ENCODE data around the gene CREBZF.

CREBZF gene, protein sequence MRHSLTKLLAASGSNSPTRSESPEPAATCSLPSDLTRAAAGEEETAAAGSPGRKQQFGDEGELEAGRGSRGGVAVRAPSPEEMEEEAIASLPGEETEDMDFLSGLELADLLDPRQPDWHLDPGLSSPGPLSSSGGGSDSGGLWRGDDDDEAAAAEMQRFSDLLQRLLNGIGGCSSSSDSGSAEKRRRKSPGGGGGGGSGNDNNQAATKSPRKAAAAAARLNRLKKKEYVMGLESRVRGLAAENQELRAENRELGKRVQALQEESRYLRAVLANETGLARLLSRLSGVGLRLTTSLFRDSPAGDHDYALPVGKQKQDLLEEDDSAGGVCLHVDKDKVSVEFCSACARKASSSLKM

DNA sequence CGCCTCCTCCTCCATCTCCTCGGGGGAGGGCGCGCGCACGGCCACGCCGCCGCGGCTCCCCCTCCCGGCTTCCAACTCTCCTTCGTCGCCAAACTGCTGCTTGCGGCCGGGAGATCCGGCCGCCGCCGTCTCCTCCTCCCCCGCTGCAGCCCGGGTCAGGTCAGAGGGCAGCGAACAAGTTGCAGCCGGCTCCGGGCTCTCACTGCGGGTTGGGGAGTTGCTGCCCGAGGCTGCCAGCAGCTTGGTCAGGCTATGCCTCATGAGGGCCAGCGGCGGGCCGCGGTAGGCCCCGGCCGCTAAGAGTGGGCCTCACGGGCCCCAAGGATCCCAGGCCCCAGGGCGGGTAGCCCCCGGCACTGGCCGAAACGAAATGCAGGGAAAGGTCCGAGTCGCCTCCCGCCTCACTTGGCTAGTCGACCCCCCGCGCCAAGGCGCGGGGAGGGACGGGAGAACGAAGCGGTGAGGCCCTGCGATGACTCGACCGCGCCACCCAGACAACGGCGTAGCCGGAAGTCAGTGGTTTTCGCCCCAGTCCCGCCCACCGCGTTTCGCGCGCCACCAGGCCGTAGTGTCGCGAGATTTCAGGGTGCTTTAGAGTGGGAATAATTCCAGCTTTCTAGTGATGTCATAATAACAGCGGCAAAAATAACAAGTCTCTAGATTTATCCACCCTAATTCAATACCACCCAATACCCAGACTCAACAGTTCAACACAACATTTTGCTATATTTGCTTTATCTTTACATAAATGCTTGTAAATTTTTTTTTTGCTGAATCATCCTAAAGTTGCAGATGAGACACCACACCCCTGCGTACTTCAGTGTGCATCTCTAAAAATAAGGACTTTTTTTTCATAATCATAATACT lies at the start of gene CREBZF:
Gene CREBZF (minus strand): TSS at position 515 of the 867 bp plus-strand sequence. CDS start 254 bp downstream, at position 261.
- peak; percentile 89 to 93 for DNase-seq (ENCODE audit: low read depth in 2 of 2)

DNA sequence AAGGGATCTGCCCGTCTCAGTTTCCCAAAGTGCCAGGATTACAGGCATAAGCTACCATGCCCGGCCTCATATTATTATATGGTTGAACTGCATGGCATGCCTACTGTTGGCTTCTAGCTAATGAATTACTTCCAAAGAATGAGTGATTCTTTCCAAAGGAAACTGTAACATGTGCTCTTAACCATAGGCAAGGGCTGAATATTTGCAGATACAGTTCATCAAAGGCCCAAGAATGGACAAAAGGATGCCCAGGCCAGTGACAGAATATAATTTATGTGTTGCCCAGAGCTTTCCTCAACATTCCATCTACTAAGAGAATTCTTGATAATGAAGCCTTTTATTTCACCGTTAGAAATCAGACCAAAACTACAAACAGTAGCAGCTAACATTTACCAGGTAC lies 48.0 kb upstream of the CREBZF start:
- DNase-seq (ENCODE audit: low read depth in 2 of 2): no peak

DNA sequence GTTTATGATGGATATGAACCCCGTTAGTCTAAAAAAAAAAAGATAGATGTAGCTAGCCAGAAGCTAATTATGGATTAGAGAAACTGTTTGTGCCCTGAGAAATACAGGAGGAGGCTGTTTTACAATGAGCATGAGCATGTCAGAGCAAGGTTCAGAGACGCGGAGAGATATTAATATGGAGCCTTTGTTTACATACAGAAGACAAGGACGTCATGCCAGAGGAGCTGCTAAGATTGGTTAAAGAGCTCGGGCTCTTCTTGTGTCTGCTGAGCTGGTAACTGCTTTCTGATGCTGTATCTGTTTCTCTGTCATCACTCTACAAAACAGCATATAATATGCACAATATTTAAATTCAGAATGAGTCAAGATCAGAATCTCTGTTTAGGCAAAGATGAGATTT lies 46.0 kb upstream of the CREBZF start:
- no peak for DNase-seq (ENCODE audit: low read depth in 2 of 2)

DNA sequence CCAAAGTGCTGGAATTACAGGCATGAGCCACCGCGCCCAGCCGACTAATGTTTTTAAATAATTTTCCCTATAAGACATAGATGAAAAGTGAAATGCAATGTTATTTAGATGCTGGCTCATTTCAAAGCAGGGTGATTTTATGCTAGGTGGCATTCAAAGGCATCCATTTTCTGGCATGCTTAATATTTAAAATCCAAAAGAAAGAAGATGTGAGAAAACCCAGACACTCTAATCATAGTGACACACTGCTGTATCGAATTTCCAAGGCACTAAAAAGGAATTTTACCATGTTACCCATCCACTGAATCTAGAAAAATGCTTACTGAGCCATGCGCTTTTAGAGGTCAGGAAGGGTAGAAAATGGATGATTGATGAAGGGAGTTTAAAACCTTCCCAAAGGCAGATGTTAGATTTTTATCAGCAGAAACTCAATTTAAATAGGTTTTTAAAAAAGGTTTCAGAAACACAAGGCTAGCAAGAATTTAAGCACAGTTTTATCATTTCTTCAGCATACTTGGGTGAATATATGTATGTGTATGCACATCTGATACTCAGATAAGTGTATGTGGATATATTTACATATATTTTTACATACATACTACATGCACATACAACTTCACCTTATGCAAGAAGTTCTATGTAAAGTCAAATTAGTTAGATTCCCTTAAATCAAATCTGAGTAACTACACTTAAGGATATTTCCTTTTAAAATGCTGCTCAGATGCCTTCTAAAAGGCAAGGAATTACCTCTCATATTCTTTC lies 45.2 kb upstream of the CREBZF start:
- DNase-seq (ENCODE audit: low read depth in 2 of 2): no peak

DNA sequence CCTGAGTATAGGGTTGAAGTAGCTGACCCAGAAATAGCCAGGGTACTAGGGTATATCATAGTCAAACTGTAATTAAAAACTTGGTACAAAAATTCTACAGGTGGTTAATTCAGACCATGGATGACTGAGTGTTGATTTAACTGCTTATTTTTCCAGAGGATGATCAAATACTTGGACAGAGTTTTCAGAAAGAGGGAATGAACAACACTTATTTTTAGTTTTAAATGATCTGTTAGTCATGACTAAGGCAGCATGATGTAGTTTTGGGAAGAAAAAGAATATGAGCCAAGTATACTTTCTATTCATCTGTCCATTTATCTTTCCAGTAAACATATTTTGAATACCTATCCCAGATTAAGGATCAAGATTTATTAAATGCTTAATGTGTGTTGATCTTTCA lies 40.9 kb upstream of the CREBZF start:
- DNase-seq (ENCODE audit: low read depth in 2 of 2): no peak

DNA sequence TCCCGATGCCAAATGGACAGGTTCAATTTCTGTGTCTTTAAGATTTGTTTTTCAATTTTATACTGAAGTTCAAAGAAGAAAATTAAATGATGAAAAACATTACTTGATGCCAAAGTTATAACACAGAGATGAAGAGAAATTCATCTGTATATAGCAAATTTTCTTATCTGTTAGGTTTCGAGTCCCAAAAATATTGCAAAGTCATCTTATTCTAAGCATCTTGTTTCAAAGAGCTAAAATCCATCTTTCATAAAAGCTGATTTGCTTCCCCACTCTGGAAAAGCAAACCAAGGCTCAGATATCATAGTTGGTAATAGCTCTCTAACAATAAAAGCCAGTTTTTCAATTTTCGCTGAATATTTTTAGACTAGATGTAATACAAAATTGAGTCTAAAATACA lies 40.0 kb upstream of the CREBZF start:
- DNase-seq (ENCODE audit: low read depth in 2 of 2): no peak

DNA sequence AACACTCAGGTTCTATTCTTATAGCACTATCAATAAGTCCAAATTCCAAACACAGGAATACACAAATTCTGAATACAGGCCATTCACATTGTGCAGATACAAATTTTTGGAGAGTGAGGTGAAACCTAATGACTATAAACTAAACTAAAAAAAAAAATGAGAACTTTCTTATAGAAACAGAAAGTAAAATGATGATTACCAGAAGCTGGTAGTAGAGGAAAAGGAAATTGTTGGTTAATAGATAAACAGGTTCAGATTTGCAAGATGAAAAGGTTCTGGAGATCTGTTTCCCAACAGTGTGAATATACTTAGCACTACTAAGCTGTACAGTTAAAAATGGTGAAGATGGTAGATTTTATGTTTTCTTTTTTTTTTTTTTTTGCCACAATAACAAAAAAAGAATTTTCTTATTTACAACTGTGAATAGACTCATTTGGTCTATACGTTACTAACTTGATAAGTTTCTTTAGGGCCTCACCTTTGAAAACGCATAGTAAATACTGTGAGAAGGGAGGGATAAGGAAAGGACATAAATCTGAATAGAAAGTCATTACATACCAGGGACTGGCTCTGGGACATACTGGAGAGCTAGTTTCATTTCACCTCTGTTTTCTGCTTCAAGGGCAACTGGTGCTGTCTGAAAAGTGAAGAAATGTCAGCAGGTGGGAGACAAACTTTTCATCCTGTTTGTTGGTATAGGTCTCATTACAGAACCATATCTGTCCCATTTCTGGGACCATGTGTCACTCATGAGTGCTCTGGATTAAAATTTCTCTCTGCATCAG lies 35.2 kb upstream of the CREBZF start:
- DNase-seq (ENCODE audit: low read depth in 2 of 2): no peak

DNA sequence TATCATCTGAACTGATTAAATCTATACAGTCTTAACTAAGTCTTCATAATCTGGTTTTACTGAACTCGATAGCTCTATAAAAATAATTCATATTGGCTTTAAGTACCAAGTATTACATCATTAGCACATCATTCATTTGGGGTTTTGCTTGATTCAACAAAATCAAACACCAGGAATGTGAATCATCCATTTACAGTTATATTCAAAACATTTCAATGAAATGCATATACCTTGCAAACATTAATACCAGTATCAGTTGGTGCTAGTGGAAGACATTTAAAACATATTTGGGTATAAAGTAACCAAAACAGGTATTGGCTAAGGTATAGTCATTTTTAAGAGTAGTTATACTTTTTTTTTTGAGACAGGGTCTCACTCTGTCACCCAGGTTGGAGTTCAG lies 33.3 kb upstream of the CREBZF start:
- DNase-seq (ENCODE audit: low read depth in 2 of 2): no peak

DNA sequence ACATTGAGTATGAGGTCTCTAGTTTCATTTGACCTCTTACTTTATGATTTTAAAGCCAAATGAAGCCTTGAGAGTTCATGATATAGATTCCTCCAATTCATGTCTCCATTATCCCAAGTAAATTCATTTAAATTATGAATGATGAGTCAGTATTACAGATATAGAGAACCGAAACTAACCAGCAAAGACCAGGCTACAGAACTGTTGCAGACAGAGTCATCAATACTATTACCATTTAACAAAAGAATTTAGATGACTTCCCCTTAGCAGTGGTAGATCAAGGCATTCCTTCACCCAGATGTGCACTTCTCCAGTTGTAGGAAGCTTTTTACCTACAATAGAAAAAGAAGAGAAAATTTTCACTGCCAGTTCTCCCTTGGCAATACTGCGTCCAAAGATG lies 32.8 kb upstream of the CREBZF start:
- DNase-seq (ENCODE audit: low read depth in 2 of 2): no peak

DNA sequence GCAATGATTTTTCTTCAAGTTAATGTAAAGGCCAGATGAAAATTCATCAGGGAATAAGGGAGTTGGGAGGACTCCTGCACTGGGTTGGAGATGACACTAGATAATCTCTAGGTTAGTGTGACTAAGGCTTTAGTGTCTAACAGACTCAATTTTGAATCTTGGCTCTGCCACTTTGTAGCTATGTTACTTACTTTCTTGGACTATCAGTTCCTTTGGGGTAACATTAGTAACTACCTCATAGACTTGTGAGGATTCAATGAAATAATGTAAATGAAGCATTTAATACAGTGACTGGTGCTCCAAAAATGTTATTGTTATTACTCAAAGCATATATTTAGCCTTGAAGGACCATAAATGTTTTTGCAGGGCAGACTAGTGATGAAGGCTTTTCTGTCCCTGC lies 30.6 kb upstream of the CREBZF start:
- no peak for DNase-seq (ENCODE audit: low read depth in 2 of 2)

DNA sequence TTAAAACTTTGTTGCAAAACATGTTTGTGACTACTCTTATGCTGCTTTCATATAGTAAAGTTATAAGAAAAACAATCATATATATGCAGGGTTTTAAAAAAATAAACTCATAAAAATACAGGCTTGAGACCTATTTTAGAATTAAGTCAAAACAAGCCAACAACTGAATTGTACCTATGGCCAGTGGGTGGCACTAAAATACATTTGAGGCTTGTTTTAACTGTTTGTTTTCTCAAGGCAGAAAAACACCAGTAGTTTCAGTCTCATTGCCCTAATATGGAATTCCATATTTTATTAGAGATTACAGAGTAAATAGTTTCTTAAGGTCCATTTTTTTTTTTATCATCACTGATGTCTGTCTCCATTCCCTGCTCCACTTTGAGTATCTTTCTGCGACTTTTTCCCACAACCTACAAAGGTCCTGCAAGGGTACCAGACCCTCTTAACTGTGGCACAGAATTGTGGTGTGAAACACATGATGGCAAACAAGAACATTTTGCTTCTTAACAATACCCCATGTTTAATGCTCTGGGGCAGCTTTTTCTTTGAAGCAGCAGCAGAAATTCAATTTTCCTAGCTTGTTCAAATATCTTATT lies 29.6 kb upstream of the CREBZF start:
- no peak for DNase-seq (ENCODE audit: low read depth in 2 of 2)

DNA sequence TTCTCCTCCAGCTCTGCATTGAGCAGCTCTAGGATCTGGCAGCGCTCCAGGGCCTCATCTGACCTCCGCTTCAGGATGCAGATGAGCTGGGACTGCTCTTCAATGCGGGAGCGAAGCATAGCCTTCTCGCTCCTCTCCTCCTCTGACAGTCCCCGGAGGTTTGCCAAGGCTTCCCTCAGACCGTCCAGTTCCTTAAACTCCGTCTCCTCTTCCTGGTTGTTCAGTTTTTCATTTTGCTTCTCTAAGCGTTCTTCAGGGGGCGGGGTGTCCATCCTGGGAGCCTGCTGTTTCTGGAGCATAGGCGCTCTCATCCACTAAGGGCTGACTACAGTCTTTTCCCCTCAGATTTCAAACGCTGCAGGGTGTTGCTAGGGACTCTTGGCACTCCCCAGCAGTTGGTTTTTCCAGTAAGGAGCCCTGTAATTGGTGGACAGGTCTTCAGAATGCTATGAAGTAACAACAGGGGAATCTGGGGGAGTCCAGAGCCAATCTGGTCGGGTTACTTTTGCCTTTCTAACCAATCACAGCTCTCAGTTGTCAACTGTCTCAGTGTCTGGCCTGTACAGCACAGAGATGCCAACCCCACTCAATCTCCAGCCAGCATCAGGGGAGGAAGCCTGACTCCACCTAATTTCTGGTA lies 21.0 kb upstream of the CREBZF start, which contains the start of gene CCDC89:
Gene CCDC89 (minus strand): TSS at position 376 of the 640 bp plus-strand sequence. CDS start 65 bp downstream, at position 311.
- no peak for DNase-seq (ENCODE audit: low read depth in 2 of 2)

DNA sequence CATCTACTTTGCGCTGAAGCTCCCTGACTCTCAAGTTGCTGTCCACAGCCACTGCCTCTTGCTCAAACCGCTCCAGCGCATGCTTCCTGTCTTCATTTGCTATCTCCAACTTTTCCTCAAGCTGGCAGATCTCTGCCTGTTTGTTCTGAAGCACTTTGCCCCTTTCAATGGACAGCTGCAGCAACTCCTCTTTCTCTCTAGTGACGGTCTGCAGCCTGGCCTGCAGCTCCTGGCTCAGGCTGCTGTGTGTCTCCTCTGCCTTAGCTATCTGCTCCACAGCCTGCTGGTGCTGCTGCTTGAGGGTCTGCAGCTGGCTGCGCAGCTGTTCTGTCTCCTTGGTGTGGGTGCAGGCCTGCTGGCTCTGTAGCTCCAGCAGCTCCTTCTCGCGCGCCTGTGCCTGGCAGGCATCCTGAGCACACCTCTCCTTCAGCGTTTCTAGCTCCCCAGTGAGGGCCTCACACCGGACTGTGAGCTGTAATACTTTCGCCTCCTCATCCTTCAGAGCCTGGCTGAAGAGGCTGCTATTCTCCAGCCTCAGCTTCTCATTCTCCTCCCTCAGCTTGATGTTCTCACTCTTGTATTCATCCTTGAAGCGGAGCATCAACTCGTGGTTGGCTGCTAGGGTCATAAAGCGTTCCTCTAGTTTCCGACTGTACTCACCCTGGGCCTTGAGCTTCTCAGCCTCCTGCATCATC lies 20.3 kb upstream of the CREBZF start:
- no peak for DNase-seq (ENCODE audit: low read depth in 2 of 2)

DNA sequence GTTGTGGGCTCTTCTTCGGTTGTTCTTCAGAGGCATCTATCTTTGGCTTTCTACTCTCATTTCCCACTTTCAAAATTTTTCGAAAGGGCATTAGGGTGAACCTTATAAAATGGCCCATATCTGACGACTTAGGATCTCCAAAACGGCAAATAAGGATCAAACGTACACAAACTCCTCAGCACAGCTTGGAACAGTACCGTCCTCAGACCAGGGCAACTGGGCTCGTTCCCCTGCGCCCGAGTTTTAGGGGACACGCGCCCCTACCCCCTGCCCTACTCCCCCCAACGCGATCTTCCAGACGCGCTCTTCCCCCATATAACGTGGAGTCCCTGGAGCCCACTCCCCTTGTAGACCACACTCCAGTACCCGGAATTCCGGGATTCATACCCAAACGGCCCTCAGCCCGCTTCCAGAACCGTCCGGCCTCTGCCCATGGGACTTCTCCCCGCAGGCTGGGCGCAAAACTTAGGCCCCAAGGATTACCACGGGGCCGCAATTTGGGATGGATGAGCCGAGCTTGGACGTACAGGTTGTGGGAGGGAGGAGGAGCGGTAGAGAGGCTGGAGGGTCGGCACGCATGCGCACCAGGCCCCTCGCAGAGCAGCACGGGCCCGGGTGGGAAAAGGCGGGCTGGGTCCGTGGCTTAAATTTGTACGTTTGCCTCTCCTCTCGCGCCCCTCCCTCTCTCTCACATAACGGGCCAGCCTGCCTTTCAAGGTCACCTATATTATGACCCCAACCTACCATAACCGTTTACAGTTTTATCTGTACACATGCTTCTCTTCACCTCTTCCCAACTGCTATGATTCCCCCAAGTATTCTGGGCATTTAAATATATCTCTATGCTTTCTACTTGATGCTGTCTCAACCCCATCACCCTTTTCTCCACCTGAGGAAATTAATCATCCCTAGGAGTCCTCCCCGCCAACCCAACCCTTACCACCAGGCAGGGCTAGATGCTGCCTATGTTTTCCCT lies 17.7 kb upstream of the CREBZF start:
- peak; percentile 61 to 68 for DNase-seq (ENCODE audit: low read depth in 2 of 2)

DNA sequence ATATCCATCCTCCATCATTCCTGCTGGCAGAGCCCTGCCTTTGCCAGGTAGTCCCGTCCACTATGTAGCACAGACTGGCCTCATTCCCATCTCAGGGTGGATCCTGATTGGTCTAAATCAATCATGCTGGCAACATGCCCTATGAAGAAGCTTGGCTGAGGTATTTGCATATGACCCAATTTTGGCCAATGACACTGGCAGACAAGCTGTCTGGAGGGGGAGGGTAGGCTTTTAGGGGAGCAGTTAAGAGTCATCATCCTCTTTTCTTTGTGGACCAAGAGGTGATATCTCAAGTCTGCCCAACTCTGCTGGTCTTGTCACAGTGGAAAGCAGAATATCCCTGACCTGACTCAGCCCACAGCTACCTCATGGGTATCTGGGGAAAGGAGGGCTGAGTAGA lies 16.0 kb upstream of the CREBZF start:
- no peak for DNase-seq (ENCODE audit: low read depth in 2 of 2)

DNA sequence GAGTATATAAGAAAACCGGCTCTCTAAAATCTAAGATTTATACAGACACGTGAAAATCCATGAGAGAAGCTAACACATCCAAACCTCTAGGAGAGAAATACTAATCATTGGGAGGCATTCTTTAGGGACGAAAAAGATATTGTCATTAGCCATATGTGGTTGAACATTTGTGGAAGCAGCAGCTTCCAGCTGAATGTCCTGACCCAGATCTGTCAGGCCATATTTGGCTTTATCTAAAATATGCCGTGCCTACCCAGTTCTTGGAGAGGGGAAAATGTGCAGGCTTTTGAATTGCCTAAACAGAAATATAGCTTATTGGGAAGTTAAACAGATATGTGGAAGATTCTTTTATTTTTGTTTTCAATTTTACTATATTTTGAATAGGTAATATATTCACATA lies 14.6 kb upstream of the CREBZF start:
- no peak for DNase-seq (ENCODE audit: low read depth in 2 of 2)

DNA sequence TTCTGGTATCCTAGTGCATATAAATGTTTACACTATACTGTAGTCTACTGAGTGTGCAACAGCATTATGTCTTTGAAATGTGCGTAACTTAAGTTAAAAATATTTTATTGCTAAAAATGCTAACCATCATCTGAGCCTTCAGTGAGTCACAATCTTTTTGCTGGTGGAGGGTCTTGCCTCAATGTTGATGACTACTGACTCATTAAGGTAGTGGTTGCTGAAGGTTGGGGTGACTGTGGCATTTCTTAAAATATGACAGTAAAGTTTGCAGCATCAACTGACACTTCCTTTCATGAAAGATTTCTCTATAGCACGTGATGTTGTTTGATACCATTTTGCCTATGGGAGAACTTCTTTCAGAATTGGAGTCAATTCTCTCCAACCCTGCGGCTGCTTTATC lies 8.5 kb upstream of the CREBZF start:
- no peak for DNase-seq (ENCODE audit: low read depth in 2 of 2)

DNA sequence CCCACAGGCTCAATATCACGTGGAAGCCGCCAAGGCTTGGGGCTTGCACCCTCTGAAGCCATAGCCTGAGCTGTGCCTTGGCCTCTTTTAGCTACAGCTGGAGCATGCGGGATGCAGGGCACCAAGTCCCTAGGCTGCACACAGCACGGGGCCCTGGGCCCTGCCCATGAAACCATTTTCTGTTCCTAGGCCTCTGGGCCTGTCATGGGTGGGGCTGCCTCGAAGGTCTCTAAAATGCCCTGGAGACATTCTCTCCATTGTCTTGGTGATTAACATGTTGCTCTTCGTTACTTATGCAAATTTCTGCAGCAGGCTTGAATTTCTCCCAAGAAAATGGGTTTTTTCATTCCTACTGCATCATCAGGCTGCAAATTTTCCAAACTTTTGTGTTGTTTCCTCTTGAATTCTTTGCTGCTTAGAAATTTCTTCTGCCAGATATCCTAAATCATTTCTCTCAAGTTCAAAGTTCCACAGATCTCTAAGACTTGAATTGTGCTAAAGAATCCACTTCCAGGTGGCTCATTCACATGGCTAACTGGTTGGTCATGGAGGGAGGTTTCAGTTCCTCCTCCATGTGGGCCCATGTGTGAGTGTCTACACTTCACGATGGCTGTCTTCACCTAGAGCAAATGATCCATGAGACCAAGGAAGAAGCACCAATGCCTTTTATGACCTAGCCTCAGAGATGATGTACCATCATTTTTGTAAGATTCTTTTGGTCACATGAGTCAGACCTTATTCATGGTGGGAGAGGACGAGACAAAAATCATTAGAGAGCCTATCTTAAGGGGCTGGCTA lies 7.4 kb upstream of the CREBZF start:
- DNase-seq (ENCODE audit: low read depth in 2 of 2): no peak
